GM23338 (cell line): ENCODE results near the gene CX3CR1. TPM values are rescaled to one million over a fixed set of nuclear protein-coding genes. Genes with fewer than 3 reads are reported as not detected.
A peak's percentile ranks its signal among the peaks of the same experiment; 100 is the strongest.

ENCODE experiments used
- ATAC-seq: fragments of 200-7000 bp; cut with Tn5 transposase; 3 replicates; pipeline ENCODE4 v1.9.1; 2020
- DNase-seq: peaks from one replicate; pipeline ENCODE4 v3.0.0-alpha.2; 2015; ENCODE audit warnings: low spot score
- H2AFZ ChIP-seq: fragments of 200-600 bp; sonication (generic); 2 replicates; pipeline ENCODE4 v1.8.0; 2016; ENCODE audit warnings: antibody characterized with exemption, mild to moderate bottlenecking, moderate library complexity
- H3F3A ChIP-seq: fragments of 200-600 bp; sonication (generic); replicated peaks from 2 replicates; pipeline ENCODE4 v1.8.0; 2017; ENCODE audit warnings: antibody characterized with exemption, mixed run types, low read depth
- H3K27ac ChIP-seq: fragments of 200-600 bp; sonication (generic); 2 replicates; pipeline ENCODE4 v1.6.1; 2016; ENCODE audit warnings: low read depth
- H3K27me3 ChIP-seq: fragments of 200-600 bp; sonication (generic); 2 replicates; pipeline ENCODE4 v1.8.0; 2016; ENCODE audit warnings: mild to moderate bottlenecking, mixed run types, moderate library complexity; ENCODE audit not compliant: insufficient read depth
- H3K36me3 ChIP-seq: fragments of 200-600 bp; sonication (generic); 2 replicates; pipeline ENCODE4 v1.8.0; 2016; ENCODE audit warnings: mild to moderate bottlenecking; ENCODE audit not compliant: insufficient read depth
- H3K4me1 ChIP-seq: fragments of 200-600 bp; sonication (generic); 2 replicates; pipeline ENCODE4 v1.8.0; 2016; ENCODE audit warnings: mild to moderate bottlenecking, moderate library complexity; ENCODE audit not compliant: insufficient read depth
- H3K4me2 ChIP-seq: fragments of 200-600 bp; sonication (generic); 2 replicates; pipeline ENCODE4 v1.7.1; 2017; ENCODE audit warnings: mixed run types
- H3K4me3 ChIP-seq: fragments of 200-600 bp; sonication (generic); 2 replicates; pipeline ENCODE4 v1.6.1; 2016; ENCODE audit warnings: mixed run types
- H3K79me2 ChIP-seq: fragments of 200-600 bp; sonication (generic); replicated peaks from 2 replicates; pipeline ENCODE4 v1.8.0; 2017; ENCODE audit warnings: mild to moderate bottlenecking; ENCODE audit not compliant: insufficient read depth
- H3K9me2 ChIP-seq: fragments of 200-600 bp; sonication (generic); 2 replicates; pipeline ENCODE4 v1.8.0; 2017; ENCODE audit not compliant: insufficient read depth
- H4K20me1 ChIP-seq: fragments of 200-600 bp; sonication (generic); replicated peaks from 2 replicates; pipeline ENCODE4 v1.8.0; 2017; ENCODE audit warnings: mild to moderate bottlenecking; ENCODE audit not compliant: insufficient read depth
- H3K27ac Mint-ChIP-seq: 2 replicates; pipeline ENCODE4 v1.8.0; 2020; ENCODE audit warnings: inconsistent platforms, mild to moderate bottlenecking, moderate library complexity, mixed read lengths
- H3K27me3 Mint-ChIP-seq: 3 replicates; pipeline ENCODE4 v1.8.0; 2022; ENCODE audit warnings: low read depth, mild to moderate bottlenecking, moderate library complexity, mixed read lengths, inconsistent platforms; ENCODE audit not compliant: insufficient read depth, poor library complexity
- H3K36me3 Mint-ChIP-seq: 3 replicates; pipeline ENCODE4 v1.8.0; 2021; ENCODE audit warnings: low read depth, mild to moderate bottlenecking, inconsistent platforms, moderate library complexity, mixed read lengths
- H3K4me1 Mint-ChIP-seq: 3 replicates; pipeline ENCODE4 v1.8.0; 2020; ENCODE audit warnings: mild to moderate bottlenecking, inconsistent platforms, mixed read lengths
- H3K4me3 Mint-ChIP-seq: 3 replicates; pipeline ENCODE4 v1.8.0; 2021; ENCODE audit warnings: moderate library complexity, mild to moderate bottlenecking, inconsistent platforms, mixed read lengths
- H3K9me3 Mint-ChIP-seq: 3 replicates; pipeline ENCODE4 v1.8.0; 2020; ENCODE audit warnings: moderate library complexity, mild to moderate bottlenecking, inconsistent platforms, mixed read lengths
- CTCF ChIP-seq, 2 experiments: fragments of 200-600 bp in 1 of 2; sonication (generic) in 1 of 2; conservative IDR thresholded peaks; 2 replicates each; pipeline versions ENCODE4 v1.5.1 to v1.6.1; 2016 to 2017; ENCODE audit warnings: antibody characterized with exemption in 2 of 2, low read depth in 2 of 2, mild to moderate bottlenecking in 2 of 2, moderate library complexity in 1 of 2
- ETS1 ChIP-seq: IDR thresholded peaks from 2 replicates; pipeline ENCODE4 v1.6.1; 2016; ENCODE audit warnings: antibody characterized with exemption
- EZH2 ChIP-seq: fragments of 200-600 bp; sonication (generic); IDR thresholded peaks from one replicate; pipeline ENCODE4 v1.8.0; 2017; ENCODE audit warnings: antibody characterized with exemption, mild to moderate bottlenecking, low read depth; ENCODE audit not compliant: unreplicated experiment
- NANOG ChIP-seq: IDR thresholded peaks from 2 replicates; pipeline ENCODE4 v1.6.1; 2016; ENCODE audit warnings: antibody characterized with exemption, borderline replicate concordance
- REST ChIP-seq: IDR thresholded peaks from one replicate; pipeline ENCODE4 v1.6.1; 2018; ENCODE audit warnings: antibody characterized with exemption; ENCODE audit not compliant: unreplicated experiment
- ZNF114 ChIP-seq: fragments of 250-450 bp; sonication (Bioruptor Pico); IDR thresholded peaks from 2 replicates; pipeline ENCODE4 v1.5.0; 2020; ENCODE audit warnings: mild to moderate bottlenecking, moderate library complexity
- ZNF462 ChIP-seq: fragments of 250-450 bp; sonication (Bioruptor Pico); IDR thresholded peaks from 2 replicates; pipeline ENCODE4 v1.5.0; 2020; ENCODE audit warnings: mild to moderate bottlenecking, moderate library complexity
- polyA plus RNA-seq: library from polyadenylated mRNA; unstranded; fragments of >200 nt; fragmentation: Nextera tagmentation; extraction: Ambion mirVana; gene quantifications from 2 replicates; pipeline ENCODE4 v1.2.1, GENCODE V29; 2016
- total RNA-seq: library from RNA; depleted of rRNA; stranded (reverse); fragments of >200 nt; shearing (Covaris generic); gene quantifications from 2 replicates; pipeline ENCODE4 v1.2.3, GENCODE V29; 2014

Gene CX3CR1
- total and polyA plus RNA-seq, 2 experiments from 2014 or later = 0.24 to 0.42 TPM

- TF ChIP-seq CTCF (conservative IDR thresholded peaks at IDR 0.05; ENCODE audit: low read depth in 2 of 2) = no peak
- TF ChIP-seq ZNF114 = no peak
- TF ChIP-seq ZNF462 (CRISPR knock-in tag) = no peak
- no peak for TF ChIP-seq ETS1
- TF ChIP-seq EZH2 = no peak
Measured at GRCh38 chr3:39272191-39272590, 7.6 kb downstream of the CX3CR1 start (continued).

GRCh38 chr3:39271363-39271914, 8.4 kb downstream of the CX3CR1 start:
- Histone ChIP-seq H4K20me1 (no peaks in the 10 kb centered on the region), H3K79me2 (no peaks in the 10 kb centered on the region), H2AFZ (peak overlapping the region; percentile 47; the same call in 1 of the 2 replicates), H3F3A (no peaks in the 10 kb centered on the region), H3K4me3 (no peak overlapping the region), H3K27me3 (no peaks in the 10 kb centered on the region), H3K4me1 (no peaks in the 10 kb centered on the region; the same call in 1 of the 2 replicates), H3K9me2 (no peaks in the 10 kb centered on the region), H3K27ac (no peak overlapping the region), H3K36me3 (no peaks in the 10 kb centered on the region), H3K4me2 (no peak overlapping the region)
- Mint-ChIP-seq H3K4me1 (peaks cover 3% of the 10 kb centered on the region; the same call in 2 of the 3 replicates), H3K4me3 (no peak overlapping the region), H3K36me3 (no peaks in the 10 kb centered on the region), H3K27me3 (peaks cover 7% of the 10 kb centered on the region), H3K9me3 (no peaks in the 10 kb centered on the region), H3K27ac (no peak overlapping the region)
- DNase-seq (no peak), ATAC-seq (no peak)
- no peak for TF ChIP-seq EZH2
- no peak for TF ChIP-seq CTCF (conservative IDR thresholded peaks at IDR 0.05; ENCODE audit: low read depth in 2 of 2)
- no peak for TF ChIP-seq ETS1
- TF ChIP-seq REST = no peak
- TF ChIP-seq NANOG = no peak
